Fibroblast of peridontal ligament (primary cell): ENCODE data around the gene LMX1A.

ENCODE experiments used
- DNase-seq: peaks from one replicate; pipeline ENCODE4 v3.0.0-alpha.2; 2010; ENCODE audit errors: extremely low read depth

The LMX1A gene

DNA sequence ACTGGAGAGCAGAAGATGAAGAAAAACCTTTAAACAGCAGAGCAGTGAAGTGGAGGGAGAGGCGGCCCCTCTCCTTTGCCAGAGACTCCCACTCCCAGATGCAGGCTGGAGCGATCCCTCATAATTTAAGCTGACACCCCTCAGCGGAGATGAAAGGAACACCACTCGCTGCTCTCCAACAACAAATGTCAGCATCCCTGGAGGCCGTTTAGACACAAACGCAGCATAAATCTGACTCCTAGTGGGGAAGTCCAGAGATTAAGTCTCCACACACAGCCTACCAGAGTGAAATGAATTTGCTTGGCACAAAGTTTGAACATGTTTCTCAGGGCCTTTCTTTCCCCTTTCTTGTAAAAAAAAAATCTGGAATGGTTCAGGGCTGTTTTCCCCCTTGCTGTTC is 137.8 kb downstream of the LMX1A start:
- DNase-seq, result no peak

GRCh38 chr1:165217958-165218357 is 138.6 kb downstream of the LMX1A start:
- no peak for DNase-seq

DNA sequence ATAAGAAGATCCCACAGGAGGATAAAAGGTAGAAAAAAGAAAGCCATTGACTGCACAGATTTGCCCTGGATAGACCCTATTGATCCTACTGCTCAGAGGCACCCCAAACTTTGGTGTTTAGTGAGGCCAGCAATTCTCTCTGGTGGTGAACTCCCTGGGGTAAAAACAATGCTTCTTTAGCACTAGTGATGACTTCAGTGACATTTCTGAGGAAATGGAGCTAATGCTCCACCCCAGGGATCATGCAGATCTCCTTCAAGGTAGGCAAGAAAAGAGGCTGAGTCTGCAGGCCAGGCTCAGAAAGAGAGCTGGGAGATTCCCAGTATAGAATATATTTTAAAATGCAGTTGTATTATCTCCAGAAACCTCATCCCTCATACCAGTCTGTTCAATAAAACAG is 140.3 kb downstream of the LMX1A start:
- no peak for DNase-seq

DNA sequence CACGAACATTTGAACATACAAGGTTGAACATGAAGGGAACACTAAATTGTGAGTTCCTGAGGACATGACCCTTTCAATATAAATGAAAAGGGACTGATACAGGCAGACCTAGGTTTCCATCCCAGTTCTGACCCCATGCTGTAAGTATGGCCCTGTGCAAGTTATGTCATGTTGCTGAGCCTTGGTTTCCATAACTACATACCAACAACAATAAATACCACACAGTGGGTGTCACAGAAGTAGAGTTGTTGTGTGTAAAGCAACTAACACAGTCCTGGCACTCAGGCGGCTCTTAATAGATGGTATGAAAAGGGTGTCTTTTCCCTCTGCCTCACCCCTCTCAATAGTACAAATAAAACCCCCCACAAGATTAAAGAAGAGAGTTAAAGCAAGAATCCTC is 140.8 kb downstream of the LMX1A start:
- no peak for DNase-seq

GRCh38 chr1:165212229-165212628 is 144.3 kb downstream of the LMX1A start:
- no peak for DNase-seq

DNA sequence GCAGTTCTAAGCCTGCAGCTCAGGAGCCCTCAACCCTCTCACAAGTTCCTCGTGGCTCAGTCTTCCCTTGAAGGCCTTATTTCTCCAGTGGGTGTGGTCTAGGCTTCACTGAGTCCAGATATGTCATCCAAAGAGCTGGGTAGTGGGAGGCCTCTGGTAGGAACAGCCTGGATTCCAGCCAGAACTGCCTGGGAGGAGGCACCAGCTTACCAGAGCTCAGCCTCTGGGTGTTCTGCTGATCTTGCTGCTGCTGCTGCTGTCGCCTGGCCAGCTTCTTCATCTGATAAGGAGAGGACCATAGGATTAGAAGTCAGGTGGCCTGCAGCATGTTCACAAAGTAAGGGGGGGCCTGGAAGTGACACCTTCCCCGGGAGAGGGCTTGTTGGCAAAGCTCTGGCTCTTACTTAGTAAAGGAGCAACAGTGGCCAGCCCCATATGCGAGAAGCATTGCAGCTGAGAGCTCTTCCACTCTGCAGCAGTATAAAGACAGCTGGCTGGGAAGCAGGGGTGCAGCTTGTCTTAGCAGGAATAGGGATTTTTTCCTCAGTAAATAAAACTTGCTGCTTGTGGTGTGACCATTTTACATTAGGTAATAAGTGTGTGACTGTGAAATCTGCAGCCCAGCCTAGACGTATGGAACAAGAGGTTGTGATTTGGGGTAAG is 148.5 kb downstream of the LMX1A start:
- no peak for DNase-seq

DNA sequence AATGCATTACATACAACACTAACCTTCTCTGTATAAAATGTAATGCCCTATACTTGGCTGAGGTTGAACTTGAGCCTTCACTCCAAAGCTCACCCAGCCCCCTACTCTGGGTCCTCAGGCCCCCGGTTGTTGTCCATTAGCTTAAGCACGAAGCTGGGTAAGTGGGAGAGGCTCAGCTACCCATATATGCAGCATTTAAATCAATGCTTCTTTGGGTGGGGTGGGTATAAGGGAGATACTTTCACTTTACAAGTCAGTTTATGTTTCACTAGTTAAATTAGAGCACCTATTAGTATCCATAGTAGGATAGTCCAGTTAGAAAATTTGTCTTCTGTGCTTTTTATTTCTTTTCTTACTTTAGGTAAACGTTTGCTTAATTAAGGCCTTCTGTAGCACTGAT is 151.4 kb downstream of the LMX1A start:
- DNase-seq, result no peak

DNA sequence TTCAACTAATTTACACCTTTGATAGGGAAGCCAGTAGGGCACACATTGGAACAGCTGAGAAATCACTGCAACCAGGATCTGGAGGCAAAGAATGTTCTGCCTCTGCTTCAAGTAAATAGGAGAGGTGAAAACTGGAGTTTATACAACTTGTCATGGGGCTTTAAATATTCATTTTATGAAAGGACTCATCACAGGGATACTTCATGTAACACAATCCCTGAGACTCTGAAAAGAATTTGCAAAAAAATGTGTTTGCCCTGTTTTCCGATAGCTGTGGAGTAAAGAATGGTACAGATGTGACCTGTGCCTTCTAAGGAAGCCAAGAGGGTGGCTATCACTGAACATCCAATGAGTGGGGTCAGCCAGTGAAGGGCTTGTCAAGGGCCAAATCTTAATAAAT is 152.0 kb downstream of the LMX1A start:
- no peak for DNase-seq

DNA sequence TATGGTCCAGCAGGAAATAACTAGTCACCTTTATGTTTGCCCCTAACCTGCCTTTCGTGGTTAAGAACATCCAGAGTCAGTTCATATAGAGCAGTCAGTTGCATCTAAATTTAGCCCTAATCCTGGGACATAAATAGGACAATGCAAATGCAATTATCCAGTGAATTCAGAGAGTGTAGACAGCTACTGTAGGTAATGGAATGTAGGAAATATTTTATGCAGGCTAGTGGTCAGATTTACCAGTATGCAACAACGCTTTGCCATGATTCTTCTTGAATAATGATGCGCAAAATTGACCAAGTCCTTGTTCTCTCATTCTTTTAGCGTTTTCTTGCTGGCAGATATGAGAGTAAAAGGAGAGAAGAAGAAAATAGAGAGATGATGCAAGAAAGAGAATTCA is 165.4 kb downstream of the LMX1A start:
- no peak for DNase-seq

DNA sequence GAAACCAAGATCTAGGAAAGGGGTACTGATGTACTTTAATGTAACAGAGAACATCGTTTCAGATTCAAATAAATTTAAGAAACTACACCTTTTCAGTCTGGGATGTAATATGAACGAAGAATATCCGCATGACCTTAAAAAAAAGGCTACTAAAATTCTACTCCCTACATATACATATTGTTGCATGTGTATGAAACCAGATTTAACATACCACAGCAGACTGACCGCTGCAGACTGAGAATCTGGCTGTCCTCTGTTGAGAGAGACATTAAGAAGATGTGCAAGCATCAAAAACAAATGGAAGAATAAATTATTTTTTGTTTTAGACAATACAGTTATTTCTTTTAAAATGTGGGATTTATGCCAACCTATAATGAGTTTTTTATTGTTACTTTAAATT is 166.6 kb downstream of the LMX1A start:
- DNase-seq, result no peak

GRCh38 chr1:165189011-165189410 is 167.5 kb downstream of the LMX1A start:
- no peak for DNase-seq

DNA sequence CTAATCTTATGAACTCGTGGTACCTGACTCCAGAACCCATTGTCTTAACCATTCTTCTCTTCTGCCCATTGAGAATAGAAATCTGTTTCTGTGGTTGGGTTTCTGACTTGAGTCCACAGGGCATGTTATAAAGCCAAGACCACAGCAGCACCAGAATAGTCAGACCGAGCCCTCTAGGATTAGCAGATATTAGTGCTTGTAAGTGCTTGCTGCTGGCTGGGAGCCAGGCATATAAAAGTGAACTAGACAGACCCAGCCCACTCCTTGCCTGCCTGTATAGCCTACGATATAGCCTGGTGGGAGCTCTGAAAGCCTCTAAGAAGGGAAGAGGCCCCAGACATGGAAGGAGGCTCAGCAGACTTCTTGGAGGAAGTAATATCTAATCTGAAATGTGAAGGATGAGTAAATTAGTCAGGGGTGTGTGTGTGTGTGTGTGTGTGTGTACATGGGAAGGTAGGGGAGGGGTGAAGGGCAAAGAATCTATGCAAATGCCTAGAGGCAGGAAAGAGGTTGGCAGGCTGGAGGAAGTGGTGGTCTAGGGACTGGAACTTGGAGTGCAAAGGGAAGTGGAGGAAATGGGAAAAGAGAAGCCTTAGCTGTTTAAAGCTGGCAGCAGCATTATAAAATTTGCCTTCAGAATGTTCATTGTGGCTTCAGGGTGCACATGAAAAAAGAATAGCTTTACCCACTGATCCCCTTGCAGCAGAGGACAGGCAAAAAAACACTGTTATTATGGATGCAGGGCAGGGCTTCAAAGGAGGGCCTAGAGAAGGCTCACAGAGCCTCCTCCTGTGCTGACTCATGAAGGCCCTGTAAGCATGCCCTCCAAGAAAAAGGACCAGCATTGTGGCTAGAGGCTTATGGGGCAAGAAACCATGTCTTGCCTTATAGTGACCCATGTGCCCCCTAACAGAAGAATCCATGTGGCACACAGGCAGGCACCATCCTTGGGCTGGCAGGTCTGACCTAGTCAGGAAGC is 169.2 kb downstream of the LMX1A start:
- no peak for DNase-seq

DNA sequence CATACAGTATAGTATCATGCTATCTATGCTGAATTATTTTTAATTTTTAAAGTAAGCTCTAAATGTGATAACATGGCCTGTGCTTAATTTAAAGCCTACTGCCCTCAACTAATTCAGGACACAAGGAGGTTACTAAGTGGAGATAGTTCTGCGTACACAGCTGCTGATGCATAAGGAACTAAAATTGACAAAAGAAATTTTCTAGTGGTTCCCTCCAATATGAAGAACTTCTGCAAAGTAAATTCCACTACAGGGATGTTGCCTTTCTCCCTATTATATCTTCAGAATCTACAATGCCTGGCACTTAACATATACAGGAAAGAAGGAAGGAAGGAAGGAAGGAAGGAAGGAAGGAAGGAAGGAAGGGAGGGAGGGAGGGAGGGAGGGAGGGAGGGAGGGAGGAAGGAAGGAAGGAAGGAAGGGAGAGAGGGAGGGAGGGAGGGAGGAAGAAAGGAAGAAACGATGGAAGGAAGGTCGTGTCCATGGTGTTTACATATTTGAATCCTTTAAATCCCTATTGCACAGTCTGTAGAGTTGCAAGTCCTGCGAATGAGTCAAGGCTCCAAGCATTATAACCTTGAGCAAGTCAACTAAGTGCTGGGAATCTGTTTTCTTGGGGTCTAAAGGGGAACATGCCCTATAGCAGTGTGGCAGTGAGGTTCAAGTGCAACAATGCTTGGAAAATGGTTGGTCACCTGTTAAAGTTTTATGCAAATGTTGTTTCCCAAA is 171.2 kb downstream of the LMX1A start:
- DNase-seq, result no peak

DNA sequence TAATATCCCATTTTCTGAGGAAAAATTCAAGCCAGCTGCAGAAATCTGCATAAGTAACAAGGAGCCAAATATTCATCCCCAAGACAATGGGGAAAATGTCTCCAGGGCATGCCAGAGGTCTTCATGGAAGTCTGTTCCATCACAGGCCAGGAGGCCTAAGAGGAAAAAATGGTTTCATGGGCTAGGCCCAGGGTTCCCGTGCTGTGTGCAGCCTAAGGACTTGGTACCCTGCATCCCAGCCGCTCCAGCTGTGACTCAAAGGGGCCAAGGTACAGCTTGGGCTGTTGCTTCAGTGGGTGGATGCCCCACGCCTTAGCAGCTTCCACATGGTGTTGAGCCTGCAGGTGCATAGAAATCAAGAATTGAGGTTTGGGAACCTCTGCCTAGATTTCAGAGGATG is 173.5 kb downstream of the LMX1A start:
- no peak for DNase-seq

- DNase-seq, result no peak
These were observed 177.2 kb downstream of the LMX1A start for GRCh38 chr1:165179306-165179705.

GRCh38 chr1:165174491-165174890 is 182.0 kb downstream of the LMX1A start:
- no peak for DNase-seq

- no peak for DNase-seq
These were observed 182.7 kb downstream of the LMX1A start for GRCh38 chr1:165173818-165174217.

- DNase-seq, result no peak
These were observed 183.1 kb downstream of the LMX1A start for GRCh38 chr1:165173409-165173808.

DNA sequence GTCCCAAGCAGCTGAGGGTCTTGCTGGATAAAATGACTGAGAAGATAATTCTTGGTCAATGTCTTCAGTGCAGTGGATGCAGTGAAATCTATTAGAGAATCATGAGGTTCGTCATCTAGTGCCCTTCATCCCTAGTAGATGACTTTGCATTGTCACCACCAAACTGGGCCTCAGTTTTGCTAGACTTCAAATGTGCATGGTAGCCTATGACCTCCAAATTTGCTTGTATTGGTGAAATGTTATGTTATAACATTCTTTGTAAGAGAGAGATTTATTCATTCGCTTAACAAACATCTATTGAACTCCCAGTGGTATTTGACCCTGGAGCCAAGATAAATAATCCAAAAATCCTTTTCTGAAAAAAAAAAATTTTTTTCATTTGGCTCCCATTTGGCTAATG is 183.8 kb downstream of the LMX1A start:
- no peak for DNase-seq

GRCh38 chr1:165169729-165170128 is 186.8 kb downstream of the LMX1A start:
- DNase-seq, result no peak

- no peak for DNase-seq
These were observed 187.5 kb downstream of the LMX1A start for GRCh38 chr1:165169028-165169427.

- no peak for DNase-seq
These were observed 188.0 kb downstream of the LMX1A start for GRCh38 chr1:165168467-165168866.
